Measurements from ENCODE around the gene WASF1.

- TF ChIP-seq CTCF (IDR thresholded peaks at IDR 0.05) (no peak), POLR2A (IDR thresholded peaks at IDR 0.05) (no peak)
These were observed 42.3 kb upstream of the WASF1 start for GRCh38 chr6:110221738-110222137.

Measured in Peyer's patch (tissue), 4 donors.